Measurements from ENCODE around the gene KLF13. TPM values are rescaled to one million over a fixed set of nuclear protein-coding genes. Genes with fewer than 3 reads are reported as not detected.

Gene KLF13
- total RNA-seq, 1 donor from 2014 or later = 248 TPM

GRCh38 chr15:31314380-31314779, 12.3 kb upstream of the KLF13 start:
- intact Hi-C loops (cut with micrococcal nuclease) = no loop called here

GRCh38 chr15:31316135-31316795, 10.4 kb upstream of the KLF13 start:
- intact Hi-C loops (cut with micrococcal nuclease) = no loop called here

GRCh38 chr15:31317017-31317416, 9.6 kb upstream of the KLF13 start:
- intact Hi-C loops (cut with micrococcal nuclease) = no loop called here

GRCh38 chr15:31317421-31318327, 9.0 kb upstream of the KLF13 start:
- intact Hi-C loops (cut with micrococcal nuclease) = no loop called here

- intact Hi-C loops (cut with micrococcal nuclease) = no loop called here
Observed at GRCh38 chr15:31318429-31318828, 8.2 kb upstream of the KLF13 start.

- intact Hi-C loops (cut with micrococcal nuclease) = loop anchor here (5.0 kb wide), 1 partner anchor 33 kb away; no protein-coding TSS in a partner anchor
Observed at GRCh38 chr15:31320022-31320421, 6.6 kb upstream of the KLF13 start.

GRCh38 chr15:31321418-31321817, 5.2 kb upstream of the KLF13 start:
- intact Hi-C loops (cut with micrococcal nuclease) = loop anchor here (5.0 kb wide), 1 partner anchor 34 kb away; no protein-coding TSS in a partner anchor

GRCh38 chr15:31322504-31322903, 4.1 kb upstream of the KLF13 start:
- intact Hi-C loops (cut with micrococcal nuclease) = loop anchor here (5.0 kb wide), 1 partner anchor 35 kb away; no protein-coding TSS in a partner anchor

- intact Hi-C loops (cut with micrococcal nuclease) = loop anchor here (2.0 to 5.0 kb wide), 2 partner anchors 36 to 57 kb away; no protein-coding TSS in a partner anchor
Observed at GRCh38 chr15:31323627-31324026, 3.0 kb upstream of the KLF13 start.

GRCh38 chr15:31324186-31324585, 2.4 kb upstream of the KLF13 start:
- intact Hi-C loops (cut with micrococcal nuclease) = loop anchor here (2.0 to 5.0 kb wide), 2 partner anchors 37 to 57 kb away; no protein-coding TSS in a partner anchor

GRCh38 chr15:31324806-31325594, 1.6 kb upstream of the KLF13 start:
- intact Hi-C loops (cut with micrococcal nuclease) = loop anchor here (2.0 to 5.0 kb wide), 4 partner anchors 38 to 333 kb away; partner anchors contain the start of gene MTMR10

GRCh38 chr15:31325595-31326155, 960 bp upstream of the KLF13 start:
- intact Hi-C loops (cut with micrococcal nuclease) = loop anchor here (1.0 to 5.0 kb wide), 6 partner anchors 59 to 545 kb away; partner anchors contain the start of genes MTMR10 and OTUD7A

- intact Hi-C loops (cut with micrococcal nuclease) = loop anchor here (1.0 to 5.0 kb wide), 5 partner anchors 111 to 544 kb away; partner anchors contain the start of genes MTMR10 and OTUD7A
Observed at GRCh38 chr15:31326875-31327668, 437 bp downstream of the KLF13 start.

- intact Hi-C loops (cut with micrococcal nuclease) = loop anchor here (1.0 to 5.0 kb wide), 9 partner anchors 14 to 543 kb away; partner anchors contain the start of genes MTMR10 and OTUD7A
Observed at GRCh38 chr15:31327669-31328427, 1.2 kb downstream of the KLF13 start.

- intact Hi-C loops (cut with micrococcal nuclease) = loop anchor here (1.0 to 5.0 kb wide), 8 partner anchors 14 to 336 kb away; partner anchors contain the start of gene MTMR10
Observed at GRCh38 chr15:31328428-31328968, 1.9 kb downstream of the KLF13 start.

GRCh38 chr15:31328969-31329639, 2.5 kb downstream of the KLF13 start:
- intact Hi-C loops (cut with micrococcal nuclease) = loop anchor here (1.0 to 5.0 kb wide), 8 partner anchors 13 to 337 kb away; partner anchors contain the start of gene MTMR10

- intact Hi-C loops (cut with micrococcal nuclease) = loop anchor here (1.0 to 5.0 kb wide), 3 partner anchors 9 to 337 kb away; partner anchors contain the start of gene MTMR10
Observed at GRCh38 chr15:31329640-31330010, 3.0 kb downstream of the KLF13 start.
